ENCODE measurements around the gene ITFG2.
"Not testable (repeated sequence)": the region's sequence is repeated elsewhere in the genome, so short reads cannot be mapped to it uniquely, and the experiment has no call there.

Gene ITFG2

DNA sequence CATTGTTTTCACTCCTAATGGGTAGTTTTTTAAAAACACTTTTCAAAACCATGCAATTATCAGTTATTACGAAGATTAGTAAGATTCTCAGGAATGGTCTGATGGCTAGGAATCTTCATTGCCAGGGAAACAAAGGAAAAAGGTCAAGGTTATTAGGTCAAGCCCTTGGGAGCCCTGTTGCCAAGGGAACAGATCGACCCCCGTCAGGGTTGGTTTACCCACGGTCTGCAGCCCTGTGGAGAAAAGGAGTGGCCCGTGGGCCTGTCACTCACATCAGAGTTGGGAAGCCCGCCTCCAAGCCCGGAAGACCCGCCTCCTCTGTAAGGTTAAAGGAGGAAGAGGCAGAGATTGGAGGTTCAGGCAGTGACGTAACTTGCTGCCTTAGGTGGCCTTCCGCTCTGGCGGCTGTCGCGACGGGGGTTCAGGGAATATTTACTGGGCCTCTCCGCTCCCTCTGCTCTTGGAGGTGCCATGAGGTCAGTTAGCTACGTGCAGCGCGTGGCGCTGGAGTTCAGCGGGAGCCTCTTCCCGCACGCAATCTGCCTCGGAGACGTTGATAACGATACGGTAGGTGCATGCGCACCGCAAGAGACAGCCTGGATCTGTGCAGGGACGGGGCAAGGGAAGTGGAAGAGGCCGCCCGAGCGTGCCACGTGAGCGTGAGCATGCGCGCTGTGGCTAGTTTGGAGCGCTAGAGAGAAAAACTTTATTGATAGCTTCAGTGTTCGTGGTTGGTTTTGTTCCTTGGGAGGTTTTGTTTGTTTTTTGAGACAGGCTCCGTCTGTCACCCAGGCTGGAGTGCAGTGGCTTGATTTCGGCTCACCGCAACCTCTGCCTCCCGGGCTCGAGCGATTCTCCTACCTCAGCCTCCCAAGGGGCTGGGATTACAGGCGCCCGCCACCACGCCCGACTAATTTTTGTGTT, at the start of gene ITFG2:
Gene ITFG2 (plus strand): TSS at position 379 of the 924 bp plus-strand sequence. CDS start 93 bp downstream, at position 472.
- peak; percentile 97 to 99 for DNase-seq

GRCh38 chr12:2764398-2764797, 48.1 kb upstream of the ITFG2 start:
- DNase-seq: no peak

GRCh38 chr12:2765052-2765451, 47.4 kb upstream of the ITFG2 start:
- DNase-seq: no peak

DNA sequence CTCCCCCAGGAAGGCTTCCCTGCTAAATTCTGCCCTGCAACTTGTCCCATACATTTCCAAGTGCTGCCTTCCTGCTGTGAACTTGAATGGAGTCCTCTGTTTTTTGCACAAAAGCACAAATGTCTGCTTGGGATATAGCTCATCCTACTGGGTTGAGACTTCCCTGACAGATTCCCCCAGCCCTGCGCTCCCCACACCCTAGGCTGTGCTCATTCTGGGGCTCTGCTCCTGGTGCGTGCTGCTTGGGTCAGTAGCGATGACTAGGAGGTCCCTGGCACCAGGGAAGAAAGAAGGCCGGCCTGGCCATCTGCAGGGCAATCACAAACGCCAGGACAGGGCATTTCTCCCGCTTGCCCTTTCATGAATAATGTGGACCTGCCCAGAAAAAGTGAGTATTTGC, 46.9 kb upstream of the ITFG2 start:
- DNase-seq: no peak

DNA sequence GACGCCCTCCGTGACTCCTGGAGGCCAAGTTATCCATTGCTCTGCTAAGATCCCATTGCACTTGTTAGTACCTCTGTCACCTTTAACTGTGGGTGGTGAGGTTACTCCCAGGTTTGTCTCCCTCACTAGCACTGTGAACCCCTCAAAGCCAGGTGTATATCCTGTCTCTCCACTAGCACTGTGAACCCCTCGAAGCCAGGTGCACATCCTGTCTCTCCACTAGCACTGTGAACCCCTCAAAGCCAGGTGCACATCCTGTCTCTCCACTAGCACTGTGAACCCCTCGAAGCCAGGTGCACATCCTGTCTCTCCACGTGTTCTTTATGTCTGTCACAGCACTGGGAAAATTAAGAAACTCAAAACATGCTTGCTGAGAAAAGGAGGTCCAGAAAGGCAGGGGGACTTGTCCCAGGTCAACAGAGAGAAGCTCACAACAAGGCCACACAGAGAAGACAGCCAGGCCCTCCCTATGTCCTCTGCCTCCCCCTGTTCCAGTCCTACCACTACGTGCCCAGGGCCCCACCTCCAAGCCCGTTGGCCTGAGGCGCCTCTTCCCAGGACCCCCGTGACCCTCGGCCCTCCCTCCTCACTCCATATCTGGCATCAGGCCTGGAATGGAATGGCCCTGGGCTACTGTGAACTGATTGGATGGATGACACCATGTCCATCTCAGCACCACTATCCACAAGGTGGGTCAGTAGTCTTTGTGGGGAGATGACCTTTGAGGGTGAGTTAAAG, 44.1 kb upstream of the ITFG2 start:
- DNase-seq: no peak

GRCh38 chr12:2769866-2770533, 42.5 kb upstream of the ITFG2 start:
- DNase-seq: no peak

GRCh38 chr12:2770544-2770943, 41.9 kb upstream of the ITFG2 start:
- not testable (repeated sequence) for DNase-seq

- DNase-seq: no peak
Measured at GRCh38 chr12:2772370-2772769, 40.1 kb upstream of the ITFG2 start.

DNA sequence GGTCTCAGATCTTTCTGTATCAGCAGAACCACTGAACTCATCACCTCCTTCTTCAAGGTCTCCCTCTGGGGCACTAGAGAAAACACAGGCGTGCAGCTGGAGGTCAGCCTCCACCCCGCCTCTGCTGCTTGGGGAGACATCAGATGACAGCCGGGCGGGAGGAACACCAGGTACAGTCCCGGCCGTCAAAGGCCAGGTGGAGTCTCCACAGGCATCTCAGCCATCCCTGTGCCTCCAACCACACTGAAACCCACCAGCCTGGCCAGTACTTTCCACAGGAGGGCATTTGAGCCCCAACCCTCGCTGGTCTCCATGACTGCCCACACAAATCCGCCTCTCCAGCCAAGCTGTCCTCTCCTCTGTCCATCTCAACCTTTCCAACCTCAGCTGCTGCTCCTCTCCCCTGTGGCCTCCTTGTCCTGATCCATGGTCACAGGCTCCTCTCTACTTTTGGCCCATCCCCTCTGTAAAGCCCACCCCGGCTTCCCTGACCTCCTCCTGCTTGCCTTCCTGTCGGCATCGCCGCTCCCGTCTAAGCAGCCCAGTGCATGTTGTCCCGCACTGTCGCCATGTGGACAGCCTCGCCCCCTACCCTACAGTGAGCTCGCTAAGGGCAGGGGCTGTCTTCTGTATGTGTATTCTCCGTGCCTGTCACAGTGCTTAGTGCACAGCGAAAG, 39.1 kb upstream of the ITFG2 start:
- DNase-seq: no peak

GRCh38 chr12:2775431-2775830, 37.0 kb upstream of the ITFG2 start:
- no peak for DNase-seq

GRCh38 chr12:2776129-2776806, 36.2 kb upstream of the ITFG2 start:
- no peak for DNase-seq

DNA sequence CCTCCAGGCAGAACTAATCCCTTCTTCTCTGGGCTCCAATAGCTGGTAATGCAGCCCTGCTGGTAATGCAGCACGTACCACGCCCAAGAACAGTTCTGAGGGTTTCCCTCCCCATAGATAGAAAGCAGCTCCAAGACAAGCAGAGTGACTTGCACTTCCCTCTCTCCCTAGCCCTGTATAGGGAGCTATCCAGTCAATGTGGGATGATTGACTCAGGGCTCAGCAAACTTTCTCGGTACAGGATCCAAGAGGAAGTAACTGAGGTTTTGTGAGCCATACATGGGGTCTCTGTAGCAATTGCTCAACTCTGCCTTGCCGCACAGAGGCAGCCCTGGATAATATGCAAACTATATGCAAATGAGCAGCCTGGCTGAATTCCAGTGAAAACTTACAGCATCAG, 33.2 kb upstream of the ITFG2 start:
- no peak for DNase-seq

- peak in 1 of 2 experiments; percentile 34 for DNase-seq
Measured at GRCh38 chr12:2783936-2784600, 28.4 kb upstream of the ITFG2 start.

DNA sequence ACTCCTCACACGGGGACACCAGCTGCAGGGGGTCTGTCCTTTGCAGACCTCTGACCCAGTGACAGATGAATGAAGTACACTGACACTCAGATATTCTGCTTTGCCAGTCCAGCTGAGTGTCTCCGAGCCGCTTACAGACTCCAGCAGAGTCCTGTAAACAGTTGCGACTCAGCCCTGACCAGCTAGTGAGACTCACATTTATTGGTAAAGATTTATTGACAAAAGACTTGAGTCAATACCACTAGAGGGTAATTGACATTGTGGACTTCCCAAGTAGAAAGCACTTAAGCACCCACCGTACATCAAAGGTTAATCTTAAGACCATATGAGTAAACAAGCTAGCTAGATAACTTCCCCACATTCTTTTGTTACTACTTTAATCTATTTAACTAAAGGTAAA, 27.5 kb upstream of the ITFG2 start:
- DNase-seq: no peak

GRCh38 chr12:2791089-2791488, 21.4 kb upstream of the ITFG2 start:
- DNase-seq: no peak

GRCh38 chr12:2792671-2793500, 19.6 kb upstream of the ITFG2 start:
- no peak for DNase-seq

GRCh38 chr12:2793561-2793960, 18.9 kb upstream of the ITFG2 start:
- DNase-seq: no peak

DNA sequence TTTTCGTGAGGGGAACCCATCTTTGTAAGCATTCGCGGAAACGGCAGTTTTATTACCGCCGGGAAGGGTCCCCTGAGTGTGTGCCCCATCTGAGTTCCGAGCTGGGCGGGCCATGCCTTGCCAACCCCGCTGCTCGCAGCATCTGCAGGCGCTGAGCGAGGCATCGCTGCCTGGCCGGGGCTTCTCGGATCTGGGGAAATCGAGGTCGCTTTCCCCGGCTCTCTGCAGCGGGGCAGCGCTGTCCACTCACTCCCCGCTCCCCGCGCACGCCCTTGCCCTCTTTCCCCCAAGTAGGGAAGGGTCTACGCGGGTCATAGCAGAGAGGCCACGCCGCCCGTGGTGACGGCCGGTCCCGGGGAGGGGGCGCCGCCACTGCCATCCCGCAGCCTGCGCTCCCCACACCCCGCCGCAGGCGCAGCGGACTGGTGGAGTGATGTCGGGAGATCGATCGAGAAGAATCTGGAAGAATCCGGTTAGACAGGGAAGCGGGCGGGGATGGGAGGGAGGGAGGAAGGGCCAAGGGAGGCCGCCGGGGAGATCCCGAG, 18.2 kb upstream of the ITFG2 start:
- no peak for DNase-seq

DNA sequence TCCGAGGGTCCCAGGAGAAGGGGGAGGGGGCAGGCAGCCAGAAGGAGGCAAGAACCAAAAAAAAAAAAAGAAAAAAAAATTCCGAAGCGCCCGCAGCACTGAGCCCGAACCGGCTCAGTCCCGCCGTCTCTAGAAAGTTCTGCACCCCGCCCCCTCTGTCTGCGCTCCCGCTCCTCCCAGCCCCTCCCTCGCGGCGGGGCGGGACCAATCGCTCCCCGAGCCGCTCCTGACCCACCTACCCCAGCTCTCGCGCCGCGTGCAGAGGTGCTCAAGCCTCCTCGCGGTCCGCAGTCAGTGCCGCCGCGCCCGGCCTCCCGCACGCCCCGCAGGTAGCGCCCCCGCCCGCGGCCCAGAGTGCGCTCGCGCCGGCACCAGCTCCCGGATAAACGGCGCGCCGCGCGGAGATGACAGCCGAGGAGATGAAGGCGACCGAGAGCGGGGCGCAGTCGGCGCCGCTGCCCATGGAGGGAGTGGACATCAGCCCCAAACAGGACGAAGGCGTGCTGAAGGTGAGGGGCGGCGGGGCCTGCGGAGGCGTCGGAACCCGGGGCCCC, 17.7 kb upstream of the ITFG2 start, which contains the start of gene FKBP4:
Gene FKBP4 (plus strand): TSS at position 235 of the 554 bp plus-strand sequence. CDS start 170 bp downstream, at position 405.
- peak; percentile 66 to 76 for DNase-seq
